ENCODE data around the gene SLC6A3.

GRCh38 chr5:1371218-1371971, 73.8 kb downstream of the SLC6A3 start:
- TF ChIP-seq POLR2A (IDR thresholded peaks at IDR 0.05; ENCODE audit: low read depth, low read length): no peak
- no peak for TF ChIP-seq POLR2AphosphoS5 (IDR thresholded peaks at IDR 0.05; ENCODE audit: low read depth, low read length)
- peak; percentile 56 for TF ChIP-seq SPI1 (IDR thresholded peaks at IDR 0.05; ENCODE audit: low read depth, low read length)
